Ectodermal cell (in vitro differentiated cells): ENCODE data around the gene TSPAN11.

ENCODE experiments used
- H3K27ac ChIP-seq: 2 replicates; pipeline ENCODE4 v1.7.0; 2013; ENCODE audit warnings: mild to moderate bottlenecking, low read depth, low read length; ENCODE audit not compliant: insufficient read depth, poor library complexity, severe bottlenecking
- H3K27me3 ChIP-seq: 2 replicates; pipeline ENCODE4 v1.7.0; 2013; ENCODE audit warnings: mild to moderate bottlenecking, low read length; ENCODE audit not compliant: insufficient read depth, control insufficient read depth, poor library complexity, severe bottlenecking
- H3K36me3 ChIP-seq: one replicate; pipeline ENCODE4 v1.7.0; 2013; ENCODE audit warnings: low read length; ENCODE audit not compliant: control insufficient read depth, insufficient read depth
- H3K4me1 ChIP-seq: one replicate; pipeline ENCODE4 v1.7.0; 2013; ENCODE audit warnings: low read length; ENCODE audit not compliant: control insufficient read depth, insufficient read depth
- H3K4me3 ChIP-seq: 2 replicates; pipeline ENCODE4 v1.7.0; 2013; ENCODE audit warnings: low read depth, low read length, control low read depth; ENCODE audit not compliant: insufficient read depth
- H3K9me3 ChIP-seq: 2 replicates; pipeline ENCODE4 v1.7.0; 2013; ENCODE audit warnings: mild to moderate bottlenecking, low read length, moderate library complexity; ENCODE audit not compliant: control insufficient read depth
- WGBS, 2 experiments: methylation state at CpG; one replicate each; pipeline ENCODE4 v1.1.7; 2013; ENCODE audit warnings: missing lambda C conversion rate in 2 of 2; 5-methylcytosine and 5-hydroxymethylcytosine counted together

Gene TSPAN11

DNA sequence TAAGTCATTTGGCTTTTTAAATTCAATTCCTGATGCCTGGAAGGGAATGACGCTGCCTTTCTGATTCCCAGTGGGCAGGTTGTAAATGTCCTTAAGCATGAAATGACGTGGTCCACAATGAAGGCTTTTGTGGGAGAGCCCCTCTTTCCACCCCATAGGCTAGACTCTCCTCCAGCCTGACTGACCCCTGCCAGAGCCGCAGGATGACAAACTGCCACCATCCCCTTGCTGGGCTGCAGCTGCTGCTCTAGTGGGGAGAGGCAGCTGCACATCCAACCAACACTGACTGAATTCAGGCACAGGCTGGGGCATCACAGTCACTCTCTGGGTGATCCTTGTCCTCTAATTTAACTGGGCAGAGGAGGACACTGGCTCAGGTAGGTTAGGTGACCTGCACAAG lies 6.3 kb downstream of the TSPAN11 start:
- Histone ChIP-seq H3K36me3 (no peaks in the 10 kb centered on the region), H3K27ac (no peak overlapping the region), H3K27me3 (no peaks in the 10 kb centered on the region), H3K4me1 (peaks cover under 1% of the 10 kb centered on the region), H3K9me3 (no peaks in the 10 kb centered on the region), H3K4me3 (no peak overlapping the region)
- 90 to 93% methylated on average over 3 of the region's 3 CpGs for WGBS, 2 experiments

DNA sequence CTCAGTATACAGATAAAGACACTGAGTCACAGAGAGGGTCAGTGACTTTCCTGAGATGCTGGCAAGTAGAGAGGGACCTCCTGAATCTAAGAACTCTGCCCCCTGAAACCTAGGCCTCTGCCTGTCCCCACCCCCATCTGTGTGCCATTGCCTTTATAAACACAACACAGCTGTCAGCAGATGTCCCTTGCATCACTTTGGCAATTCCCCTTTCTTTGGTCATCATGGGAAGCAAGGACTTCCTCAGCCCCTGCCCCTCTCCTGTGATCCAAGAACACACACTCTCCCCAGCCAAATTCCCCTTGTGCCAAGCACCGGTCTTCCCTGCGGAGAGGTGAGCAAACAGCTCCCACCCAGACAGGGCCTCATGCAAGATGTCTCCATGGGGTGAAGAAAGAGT lies 8.3 kb downstream of the TSPAN11 start:
- Histone ChIP-seq H3K27ac (no peak overlapping the region), H3K36me3 (no peaks in the 10 kb centered on the region), H3K4me1 (no peaks in the 10 kb centered on the region), H3K9me3 (no peaks in the 10 kb centered on the region), H3K27me3 (no peaks in the 10 kb centered on the region), H3K4me3 (no peak overlapping the region)
- 96 to 97% methylated on average over 2 of the region's 2 CpGs for WGBS, 2 experiments

- Histone ChIP-seq H3K27me3 (no peaks in the 10 kb centered on the region), H3K4me3 (no peak overlapping the region), H3K9me3 (no peaks in the 10 kb centered on the region), H3K36me3 (no peaks in the 10 kb centered on the region), H3K27ac (no peak overlapping the region), H3K4me1 (no peaks in the 10 kb centered on the region)
- WGBS, 2 experiments: 75 to 88% methylated on average over 1 of the region's 2 CpGs
Observed at GRCh38 chr12:30936036-30936435, 9.5 kb downstream of the TSPAN11 start.

GRCh38 chr12:30939234-30939633 lies 12.7 kb downstream of the TSPAN11 start:
- 90 to 94% methylated on average over 4 of the region's 4 CpGs for WGBS, 2 experiments
- Histone ChIP-seq H3K27me3 (no peaks in the 10 kb centered on the region), H3K4me3 (no peak overlapping the region), H3K9me3 (no peaks in the 10 kb centered on the region), H3K27ac (no peak overlapping the region), H3K4me1 (no peaks in the 10 kb centered on the region), H3K36me3 (no peaks in the 10 kb centered on the region)

- 91 to 92% methylated on average over 1 of the region's 1 CpG for WGBS, 2 experiments
- no peak overlapping the region for H3K27ac ChIP-seq
- H3K4me1 ChIP-seq: no peaks in the 10 kb centered on the region
- no peaks in the 10 kb centered on the region for H3K9me3 ChIP-seq
- H3K27me3 ChIP-seq: no peaks in the 10 kb centered on the region
- H3K36me3 ChIP-seq: no peaks in the 10 kb centered on the region
- H3K4me3 ChIP-seq: no peak overlapping the region
Observed at GRCh38 chr12:30942486-30942885, 15.9 kb downstream of the TSPAN11 start.

GRCh38 chr12:30942936-30943335 lies 16.4 kb downstream of the TSPAN11 start:
- Histone ChIP-seq H3K27me3 (no peaks in the 10 kb centered on the region), H3K9me3 (no peaks in the 10 kb centered on the region), H3K27ac (no peak overlapping the region), H3K4me1 (no peaks in the 10 kb centered on the region), H3K4me3 (no peak overlapping the region), H3K36me3 (no peaks in the 10 kb centered on the region)
- WGBS, 2 experiments: 79 to 83% methylated on average over 7 of the region's 7 CpGs

GRCh38 chr12:30945443-30946164 lies 19.1 kb downstream of the TSPAN11 start:
- Histone ChIP-seq H3K9me3 (no peaks in the 10 kb centered on the region), H3K36me3 (no peaks in the 10 kb centered on the region), H3K4me1 (no peaks in the 10 kb centered on the region), H3K27me3 (no peaks in the 10 kb centered on the region), H3K27ac (no peak overlapping the region), H3K4me3 (no peak overlapping the region)
- WGBS, 2 experiments: 94% methylated on average over 11 of the region's 11 CpGs

DNA sequence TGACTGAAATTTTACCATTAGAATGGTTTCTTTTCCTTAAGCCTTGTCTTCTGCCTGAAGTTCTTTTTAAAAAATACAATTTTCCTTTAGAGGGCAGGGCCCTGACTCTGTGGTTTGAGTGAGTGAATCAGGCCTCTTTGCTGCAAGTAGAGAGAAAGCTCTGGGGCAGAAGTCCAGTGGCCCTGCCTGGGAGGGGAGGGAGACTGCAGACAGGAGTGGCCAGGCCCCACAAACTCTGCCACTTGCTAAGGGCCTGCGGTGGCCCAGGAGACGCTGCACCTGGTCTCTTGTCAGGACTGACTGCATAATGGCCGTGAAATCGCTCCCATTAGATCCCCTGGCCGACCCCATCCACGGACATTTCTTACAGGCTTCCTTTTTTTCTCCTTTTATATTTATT lies 25.5 kb downstream of the TSPAN11 start:
- H3K27ac ChIP-seq: no peak overlapping the region
- H3K9me3 ChIP-seq: no peaks in the 10 kb centered on the region
- H3K36me3 ChIP-seq: peaks cover 2% of the 10 kb centered on the region
- 82 to 86% methylated on average over 6 of the region's 6 CpGs for WGBS, 2 experiments
- H3K4me3 ChIP-seq: no peak overlapping the region
- H3K27me3 ChIP-seq: no peaks in the 10 kb centered on the region
- peaks cover 3% of the 10 kb centered on the region for H3K4me1 ChIP-seq

GRCh38 chr12:30953257-30953656 lies 26.7 kb downstream of the TSPAN11 start:
- Histone ChIP-seq H3K36me3 (peaks cover 2% of the 10 kb centered on the region), H3K9me3 (no peaks in the 10 kb centered on the region), H3K4me3 (no peak overlapping the region), H3K27me3 (no peaks in the 10 kb centered on the region), H3K27ac (no peak overlapping the region), H3K4me1 (peaks cover 3% of the 10 kb centered on the region)
- 91 to 92% methylated on average over 2 of the region's 2 CpGs for WGBS, 2 experiments

DNA sequence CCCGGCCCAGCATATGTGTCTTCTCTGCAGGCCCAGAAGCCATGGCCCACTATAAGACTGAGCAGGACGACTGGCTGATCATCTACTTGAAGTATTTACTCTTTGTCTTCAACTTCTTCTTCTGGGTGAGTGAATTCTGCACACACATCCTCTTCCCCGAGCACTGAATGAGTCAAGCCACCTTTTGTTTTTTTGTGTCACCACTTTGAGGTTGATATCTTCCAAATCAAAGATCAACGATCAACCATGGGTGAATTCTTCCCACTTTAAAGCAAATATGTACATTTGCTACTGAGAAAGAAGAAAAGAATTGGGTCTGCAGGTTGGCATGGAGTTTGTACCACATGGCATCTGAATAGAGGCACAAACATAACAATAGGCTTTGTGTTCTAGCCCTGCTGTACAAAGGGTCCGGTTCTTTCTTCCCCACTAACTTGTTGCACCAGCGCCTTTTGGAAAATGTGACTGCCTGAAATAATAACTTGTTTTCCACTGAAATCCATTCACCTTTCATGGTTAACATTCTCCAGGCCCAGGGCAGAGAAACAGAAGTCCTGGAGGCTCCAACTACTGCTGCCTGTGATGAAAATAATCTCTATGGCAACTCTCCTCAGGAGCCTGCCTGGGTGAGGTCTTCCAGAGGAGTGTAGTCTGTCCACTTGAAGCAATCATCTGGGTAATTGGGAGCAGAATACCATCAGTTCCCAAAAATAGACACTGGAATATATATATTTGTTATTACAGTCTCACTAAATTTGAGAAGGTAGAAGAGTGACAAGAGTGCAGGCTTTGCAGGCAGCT lies 27.6 kb downstream of the TSPAN11 start:
- H3K36me3 ChIP-seq: peaks cover 2% of the 10 kb centered on the region
- H3K27me3 ChIP-seq: no peaks in the 10 kb centered on the region
- 91 to 96% methylated on average over 6 of the region's 6 CpGs for WGBS, 2 experiments
- H3K9me3 ChIP-seq: no peaks in the 10 kb centered on the region
- H3K4me3 ChIP-seq: no peak overlapping the region
- H3K4me1 ChIP-seq: peaks cover 3% of the 10 kb centered on the region
- no peak overlapping the region for H3K27ac ChIP-seq
